ENCODE results near the gene UBAC1.

- no peak for TF ChIP-seq CTCF (IDR thresholded peaks at IDR 0.05 in 2 of 3, conservative IDR thresholded peaks at IDR 0.05 in 1 of 3; ENCODE audit: borderline replicate concordance in 1 of 3, insufficient read depth in 1 of 3, low read depth in 2 of 3, low read length in 2 of 3)
- no peak for TF ChIP-seq MAX (IDR thresholded peaks at IDR 0.05)
- no peak for TF ChIP-seq REST (IDR thresholded peaks at IDR 0.05; ENCODE audit: low read depth)
- no peak for TF ChIP-seq POLR2AphosphoS5 (IDR thresholded peaks at IDR 0.05; ENCODE audit: low read depth, low read length)
- TF ChIP-seq CEBPB (IDR thresholded peaks at IDR 0.05; ENCODE audit: low read depth) = no peak
- no peak for TF ChIP-seq ZNF274 (IDR thresholded peaks at IDR 0.05; ENCODE audit: low read depth, low read length)
- TF ChIP-seq RAD21 (IDR thresholded peaks at IDR 0.05; ENCODE audit: low read depth) = no peak
- TF ChIP-seq POLR2A (IDR thresholded peaks at IDR 0.05; ENCODE audit: borderline replicate concordance, extremely low read depth, insufficient read depth, insufficient read length) = no peak
- TF ChIP-seq EZH2 (IDR thresholded peaks at IDR 0.05) = no peak
Observed at GRCh38 chr9:135909371-135909770, 51.8 kb downstream of the UBAC1 start.
